Heart left ventricle (tissue), 13 donors: ENCODE results near the gene SMOC2.

Source experiments
- CTCF ChIP-seq, 12 donors: fragments of 200-600 bp; sonication (generic) in 4 of 12; IDR thresholded peaks; one replicate each; pipeline versions ENCODE4 v1.5.0 to v1.8.0; 2018 to 2022; ENCODE audit warnings: antibody characterized with exemption in 12 of 12, mild to moderate bottlenecking in 5 of 12
- POLR2A ChIP-seq, 2 donors: fragments of 450-650 bp; IDR thresholded peaks; one replicate each; pipeline ENCODE4 v1.6.1; 2017; ENCODE audit warnings: antibody characterized with exemption in 2 of 2, mild to moderate bottlenecking in 2 of 2, moderate library complexity in 2 of 2
- donor health status: ischemic (EF 13 %, LVEDD 7.1; RV severe dilation, severe dysfunction).
- donor health status: DM: no; HTN: yes; CAD: no.
- donor health status: DM: no; HTN: no; CAD: no.
- donor health status: ischemic (EF 25% LVEDD 6.9; RV normal size, moderate dysfunction).
- donor health status: ischemic (EF 25% LVEDD 5.7; RV mildly dilated, moderate dysfunction).
- donor health status: ischemic (EF 35%, LVEDD 5.7; RV mildly dilated, moderate dysfunction).
- donor health status: nonischemic (EF 11% LVEDD 7.7; RV severe dilation, severe dysfunction).
- donor health status: DM: yes; HTN: yes; CAD: no.
- donor health status: PGD.
- donor health status: ischemic (EF 29% LVEDD 5.4; RV normal size, mild dysfunction).
- donor health status: nonischemic (EF 23%, LVEDD 6.1; RV moderate dilation, normal function).

- TF ChIP-seq CTCF (IDR thresholded peaks at IDR 0.05), result no peak
- TF ChIP-seq POLR2A (IDR thresholded peaks at IDR 0.05), result no peak
These were observed 263.0 kb downstream of the SMOC2 start for GRCh38 chr6:168703990-168704389.
